SK-N-SH (cell line): ENCODE data around the gene SCO2. TPM values are rescaled to one million over a fixed set of nuclear protein-coding genes. Genes with fewer than 3 reads are reported as not detected.

ENCODE experiments used
- CTCF ChIA-PET: fragments of 300-600, 350-600 bp; formaldehyde crosslinking; extraction: SDS; loops from one replicate; lab custom pipeline; 2021; lab: Yijun Ruan, JAX
- POLR2A ChIA-PET: fragments of 350-600 bp; sonication (Branson Sonifier 250); formaldehyde crosslinking; extraction: SDS; loops from one replicate; lab custom pipeline; 2020; ENCODE audit warnings: antibody characterized with exemption, inconsistent platforms; lab: Yijun Ruan, JAX
- DNase-seq: peaks from one replicate; pipeline ENCODE4 v3.0.0; 2012
- H2AFZ ChIP-seq: fragments of 200-600 bp; sonication (generic); 2 replicates; pipeline ENCODE4 v1.8.1; 2016; ENCODE audit warnings: antibody characterized with exemption, mild to moderate bottlenecking, low read depth
- H3F3A ChIP-seq: fragments of 200-600 bp; sonication (generic); replicated peaks from 2 replicates; pipeline ENCODE3; 2016; ENCODE audit warnings: antibody characterized with exemption, mild to moderate bottlenecking; ENCODE audit not compliant: insufficient read depth
- H3K27ac ChIP-seq, 2 experiments: fragments of 200-500 bp in 1 of 2; fragments of 200-600 bp in 1 of 2; sonication (Bioruptor generic) in 1 of 2; sonication (generic), shearing (Covaris generic) in 1 of 2; 2 replicates each; pipeline versions ENCODE4 v1.5.1 to v1.6.1; 2014 to 2016; ENCODE audit warnings: low read depth in 2 of 2, inconsistent platforms in 1 of 2, low read length in 1 of 2, mild to moderate bottlenecking in 1 of 2, mixed read lengths in 1 of 2
- H3K27me3 ChIP-seq: fragments of 200-600 bp; sonication (generic), shearing (Covaris generic); 2 replicates; pipeline ENCODE4 v1.6.1; 2016; ENCODE audit warnings: mixed run types; ENCODE audit not compliant: insufficient read depth
- H3K36me3 ChIP-seq, 2 experiments: fragments of 200-500 bp in 1 of 2; fragments of 200-600 bp in 1 of 2; sonication (Bioruptor generic) in 1 of 2; sonication (generic) in 1 of 2; replicated peaks in 1 of 2; 2 replicates each; pipeline versions ENCODE3 to v1.5.1; 2014 to 2016; ENCODE audit warnings: low read length in 1 of 2, mild to moderate bottlenecking in 1 of 2; ENCODE audit not compliant: insufficient read depth in 2 of 2, control insufficient read depth in 1 of 2
- H3K4me1 ChIP-seq, 2 experiments: fragments of 200-500 bp in 1 of 2; fragments of 200-600 bp in 1 of 2; sonication (Bioruptor generic) in 1 of 2; sonication (generic), shearing (Covaris generic) in 1 of 2; 2 replicates each; pipeline versions ENCODE4 v1.5.1 to v1.6.1; 2014 to 2016; ENCODE audit warnings: low read depth in 1 of 2, low read length in 1 of 2, mixed run types in 1 of 2; ENCODE audit not compliant: insufficient read depth in 2 of 2, control insufficient read depth in 1 of 2
- H3K4me2 ChIP-seq: fragments of 200-600 bp; sonication (generic), shearing (Covaris generic); 2 replicates; pipeline ENCODE4 v1.6.1; 2017; ENCODE audit warnings: mixed run types
- H3K4me3 ChIP-seq, 2 experiments: fragments of 200-500 bp in 1 of 2; fragments of 200-600 bp in 1 of 2; sonication (Bioruptor generic) in 1 of 2; sonication (generic), shearing (Covaris generic) in 1 of 2; 2 replicates each; pipeline versions ENCODE4 v1.5.1 to v1.8.1; 2014 to 2016; ENCODE audit warnings: low read depth in 2 of 2, inconsistent platforms in 1 of 2, low read length in 1 of 2, mild to moderate bottlenecking in 1 of 2, mixed read lengths in 1 of 2, moderate library complexity in 1 of 2
- H3K79me2 ChIP-seq: fragments of 200-600 bp; sonication (generic); 2 replicates; pipeline ENCODE4 v1.8.1; 2017; ENCODE audit warnings: mild to moderate bottlenecking; ENCODE audit not compliant: insufficient read depth
- H3K9ac ChIP-seq: fragments of 200-600 bp; sonication (generic); 2 replicates; pipeline ENCODE4 v1.6.1; 2017; ENCODE audit warnings: mixed run types
- H3K9me2 ChIP-seq: fragments of 200-600 bp; sonication (generic); 2 replicates; pipeline ENCODE4 v1.6.1; 2017; ENCODE audit warnings: mixed run types
- H3K9me3 ChIP-seq: fragments of 200-600 bp; sonication (generic); 2 replicates; pipeline ENCODE4 v1.6.1; 2017; ENCODE audit warnings: mixed run types, mild to moderate bottlenecking, moderate library complexity
- H4K20me1 ChIP-seq: fragments of 200-600 bp; sonication (generic); 2 replicates; pipeline ENCODE4 v1.6.1; 2017; ENCODE audit warnings: mild to moderate bottlenecking, mixed run types; ENCODE audit not compliant: insufficient read depth
- CHD2 ChIP-seq: fragments of 150-350 bp; IDR thresholded peaks from 2 replicates; pipeline ENCODE4 v1.6.1; 2018; ENCODE audit warnings: low read length; ENCODE audit not compliant: partially characterized antibody
- CTCF ChIP-seq: fragments of 200-600 bp; sonication (generic); IDR thresholded peaks from 2 replicates; pipeline ENCODE4 v1.6.1; 2017; ENCODE audit warnings: antibody characterized with exemption, mild to moderate bottlenecking, moderate library complexity
- FOSL2 ChIP-seq: IDR thresholded peaks from 2 replicates; pipeline ENCODE4 v1.4.0; 2012; ENCODE audit warnings: low read depth, mild to moderate bottlenecking, moderate library complexity, borderline replicate concordance
- FOXJ3 ChIP-seq: sonication (generic); formaldehyde crosslinking; IDR thresholded peaks from 2 replicates; pipeline ENCODE4 v1.5.1; 2020; ENCODE audit warnings: mild to moderate bottlenecking, missing genetic modification reagents
- FOXM1 ChIP-seq: IDR thresholded peaks from 2 replicates; pipeline ENCODE4 v1.4.0; 2012; ENCODE audit warnings: low read depth, mild to moderate bottlenecking
- GABPA ChIP-seq: IDR thresholded peaks from 2 replicates; pipeline ENCODE4 v1.4.0; 2012; ENCODE audit warnings: low read depth, mild to moderate bottlenecking
- GATA2 ChIP-seq: sonication (generic); formaldehyde crosslinking; IDR thresholded peaks from 2 replicates; pipeline ENCODE4 v1.5.0; 2020; ENCODE audit warnings: mild to moderate bottlenecking, missing genetic modification reagents
- NRF1 ChIP-seq: IDR thresholded peaks from 2 replicates; pipeline ENCODE4 v1.6.1; 2012; ENCODE audit warnings: low read depth, mild to moderate bottlenecking, low read length
- POLR2AphosphoS5 ChIP-seq: IDR thresholded peaks from 2 replicates; pipeline ENCODE4 v1.6.1; 2012; ENCODE audit warnings: low read depth, low read length
- RAD21 ChIP-seq: IDR thresholded peaks from 2 replicates; pipeline ENCODE4 v1.6.1; 2012; ENCODE audit warnings: mild to moderate bottlenecking, low read length
- SMC3 ChIP-seq: IDR thresholded peaks from 2 replicates; pipeline ENCODE4 v1.6.1; 2012; ENCODE audit warnings: low read depth, low read length, improper control_type of control experiment
- WGBS: methylation state at CpG from one replicate; pipeline ENCODE4 v1.1.6; 2017; ENCODE audit warnings: low lambda C conversion rate; 5-methylcytosine and 5-hydroxymethylcytosine counted together
- polyA plus RNA-seq, 3 experiments: library from polyadenylated mRNA; depleted of rRNA; stranded (reverse); fragments of >200 nt; gene quantifications; 2 replicates each; pipeline ENCODE4 v1.2.3, GENCODE V29; 2012
- TF ChIP-seq, protein P1 (sequence below): fragments of 150-350 bp; IDR thresholded peaks from 2 replicates; pipeline ENCODE4 v1.6.1; 2016; ENCODE audit warnings: mild to moderate bottlenecking, low read depth, low read length
- TF ChIP-seq, protein P2 (sequence below): IDR thresholded peaks from 2 replicates; pipeline ENCODE4 v1.4.0; 2012; ENCODE audit warnings: low read depth, borderline replicate concordance

Gene SCO2
- polyA plus RNA-seq, 1 of the 3 experiments (the other 2 are of a cell fraction) = 4.0 TPM

DNA sequence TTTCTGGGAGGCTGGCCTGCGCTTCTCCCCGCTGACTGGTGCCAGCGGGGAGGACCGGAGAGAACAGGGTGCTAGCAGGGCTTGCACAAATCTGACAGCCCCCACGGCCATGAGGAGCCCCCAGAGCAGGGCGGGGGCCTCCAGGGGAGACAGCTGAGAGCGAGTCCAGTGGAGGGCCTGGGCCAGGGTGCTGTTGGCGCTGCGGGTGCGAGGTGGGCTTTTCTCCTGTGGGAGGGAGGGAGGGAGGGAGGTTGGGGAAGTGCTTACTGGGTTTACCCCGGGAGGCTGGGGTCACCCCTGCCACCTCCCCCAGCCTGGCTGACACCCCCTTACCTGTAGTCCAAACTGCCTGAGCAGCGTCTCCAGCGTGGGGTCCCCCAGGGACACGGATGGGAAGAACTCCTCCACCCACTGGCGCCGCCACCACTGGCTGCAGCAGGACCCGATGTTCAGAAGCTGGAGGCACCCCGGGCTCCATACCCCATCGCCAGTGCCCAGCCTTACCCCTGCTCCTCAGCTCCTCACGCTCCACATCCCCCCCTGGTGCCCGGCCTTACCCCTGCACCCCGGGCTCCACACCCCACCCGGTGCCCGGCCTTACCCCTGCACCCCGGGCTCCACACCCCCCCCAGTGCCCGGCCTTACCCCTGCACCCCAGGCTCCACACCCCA, 21.8 kb downstream of the SCO2 start:
- Histone ChIP-seq H3K4me3 (no peak overlapping the region), H3K4me2 (no peak overlapping the region), H3K79me2 (peaks cover 28% of the 10 kb centered on the region), H3K36me3 (peaks cover 0 to 18% of the 10 kb centered on the region in 2 experiments), H3F3A (peaks cover 6% of the 10 kb centered on the region), H3K9ac (no peak overlapping the region), H3K27me3 (no peaks in the 10 kb centered on the region), H3K4me1 (peaks cover 0 to 11% of the 10 kb centered on the region in 2 experiments; a peak in 1 of 4 replicates), H3K27ac (no peak overlapping the region), H4K20me1 (no peaks in the 10 kb centered on the region), H2AFZ (no peak overlapping the region), H3K9me2 (no peaks in the 10 kb centered on the region), H3K9me3 (no peaks in the 10 kb centered on the region)
- TF ChIP-seq NRF1 (no peak), RAD21 (no peak), CTCF (no peak), CHD2 (no peak), GATA2 (CRISPR knock-in tag) (no peak), SMC3 (no peak), GABPA (no peak), POLR2AphosphoS5 (no peak), FOXM1 (no peak), FOSL2 (no peak), FOXJ3 (CRISPR knock-in tag) (no peak)
- TF ChIP-seq, protein P1, sequence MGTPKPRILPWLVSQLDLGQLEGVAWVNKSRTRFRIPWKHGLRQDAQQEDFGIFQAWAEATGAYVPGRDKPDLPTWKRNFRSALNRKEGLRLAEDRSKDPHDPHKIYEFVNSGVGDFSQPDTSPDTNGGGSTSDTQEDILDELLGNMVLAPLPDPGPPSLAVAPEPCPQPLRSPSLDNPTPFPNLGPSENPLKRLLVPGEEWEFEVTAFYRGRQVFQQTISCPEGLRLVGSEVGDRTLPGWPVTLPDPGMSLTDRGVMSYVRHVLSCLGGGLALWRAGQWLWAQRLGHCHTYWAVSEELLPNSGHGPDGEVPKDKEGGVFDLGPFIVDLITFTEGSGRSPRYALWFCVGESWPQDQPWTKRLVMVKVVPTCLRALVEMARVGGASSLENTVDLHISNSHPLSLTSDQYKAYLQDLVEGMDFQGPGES = no peak
- TF ChIP-seq, protein P2, sequence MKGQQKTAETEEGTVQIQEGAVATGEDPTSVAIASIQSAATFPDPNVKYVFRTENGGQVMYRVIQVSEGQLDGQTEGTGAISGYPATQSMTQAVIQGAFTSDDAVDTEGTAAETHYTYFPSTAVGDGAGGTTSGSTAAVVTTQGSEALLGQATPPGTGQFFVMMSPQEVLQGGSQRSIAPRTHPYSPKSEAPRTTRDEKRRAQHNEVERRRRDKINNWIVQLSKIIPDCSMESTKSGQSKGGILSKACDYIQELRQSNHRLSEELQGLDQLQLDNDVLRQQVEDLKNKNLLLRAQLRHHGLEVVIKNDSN = no peak
- CTCF ChIA-PET = interaction anchor here (0.9 kb wide), 1 partner anchor 10 kb away, joined by 5 read pairs; no protein-coding TSS in a partner anchor
- POLR2A ChIA-PET = no interaction called here
- no peak for DNase-seq
- 77% methylated on average over 9 of the region's 26 CpGs for WGBS
